ENCODE data around the gene ACP2.

DNA sequence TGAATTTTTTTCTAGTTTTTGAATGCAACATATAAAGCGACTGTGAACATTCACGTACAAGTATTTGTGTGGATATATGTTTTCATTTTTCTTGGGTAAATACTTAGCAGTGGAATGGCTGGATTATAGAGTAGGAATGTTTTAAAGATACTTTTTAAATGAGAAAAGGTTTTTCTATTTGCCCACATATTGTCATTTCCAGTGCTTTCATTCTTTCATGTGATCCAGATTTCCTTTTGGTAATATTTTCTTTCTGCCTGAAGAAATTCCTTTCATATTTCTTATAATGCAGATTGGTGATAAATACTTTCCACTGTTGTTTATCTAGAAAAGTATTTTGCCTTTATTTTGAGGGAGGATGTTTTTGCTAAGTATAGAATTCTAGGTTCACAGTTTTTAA, 25.9 kb downstream of the ACP2 start:
- no peak for TF ChIP-seq CTCF (IDR thresholded peaks at IDR 0.05)
- TF ChIP-seq ZFX (IDR thresholded peaks at IDR 0.05; ENCODE audit: borderline replicate concordance) = no peak

Measured in 22Rv1 (cell line).